Thyroid gland (tissue), 4 donors: ENCODE results near the gene CSNK1A1. TPM values are rescaled to one million over a fixed set of nuclear protein-coding genes. Genes with fewer than 3 reads are reported as not detected.

Source experiments
- DNase-seq, 2 donors: peaks; one replicate each; pipeline ENCODE4 v3.0.0-alpha.2; 2019
- H3K27ac ChIP-seq, 3 donors: fragments of 200-600 bp; sonication (generic); 1 replicate in 2 of 3; 2 replicates in 1 of 3; pipeline ENCODE4 v1.5.1; 2016 to 2019; ENCODE audit warnings: mild to moderate bottlenecking in 1 of 3, moderate library complexity in 1 of 3
- H3K27me3 ChIP-seq: fragments of 200-600 bp; sonication (generic); one replicate; pipeline ENCODE4 v1.5.1; 2019
- H3K36me3 ChIP-seq, 2 donors: fragments of 200-600 bp; sonication (generic); one replicate each; pipeline ENCODE4 v1.5.1; 2016 to 2019
- H3K4me1 ChIP-seq, 2 donors: fragments of 200-600 bp; sonication (generic); one replicate each; pipeline ENCODE4 v1.5.1; 2017 to 2019
- H3K4me3 ChIP-seq, 3 donors: fragments of 200-600 bp; sonication (generic); replicated peaks in 1 of 3; 1 replicate in 2 of 3; 2 replicates in 1 of 3; pipeline ENCODE4 v1.5.1; 2016; ENCODE audit warnings: mild to moderate bottlenecking in 1 of 3
- H3K9me3 ChIP-seq: fragments of 200-600 bp; sonication (generic); one replicate; pipeline ENCODE4 v1.5.1; 2017
- POLR2A ChIP-seq, 2 donors: fragments of 450-650 bp; IDR thresholded peaks; one replicate each; pipeline ENCODE4 v1.6.1; 2017; ENCODE audit warnings: antibody characterized with exemption in 2 of 2, mild to moderate bottlenecking in 2 of 2, moderate library complexity in 1 of 2
- WGBS, 2 donors: methylation state at CpG; one replicate each; pipeline ENCODE4 v1.1.5; 2017; 5-methylcytosine and 5-hydroxymethylcytosine counted together
- intact Hi-C: fragments of 100-400 bp; cut with DNase I; formaldehyde crosslinking; loops from one replicate; pipeline ENCODE4 v1.15.1; 2023
- total RNA-seq, 4 donors: library from RNA; depleted of rRNA; stranded (reverse); fragments of >200 nt; gene quantifications; one replicate each; pipeline ENCODE4 v1.2.3, GENCODE V29; 2016
- TF ChIP-seq, protein P1 (sequence below), 6 experiments: fragments of 200-600 bp in 3 of 6; fragments of 450-650 bp in 3 of 6; sonication (generic) in 3 of 6; IDR thresholded peaks; one replicate each; pipeline ENCODE4 v1.5.1; 2016 to 2019; ENCODE audit warnings: antibody characterized with exemption in 6 of 6, mild to moderate bottlenecking in 2 of 6, inconsistent platforms in 1 of 6, moderate library complexity in 1 of 6

Gene CSNK1A1
- total RNA-seq, 4 donors from 2014 or later: 183 to 262 (median 202) TPM

DNA sequence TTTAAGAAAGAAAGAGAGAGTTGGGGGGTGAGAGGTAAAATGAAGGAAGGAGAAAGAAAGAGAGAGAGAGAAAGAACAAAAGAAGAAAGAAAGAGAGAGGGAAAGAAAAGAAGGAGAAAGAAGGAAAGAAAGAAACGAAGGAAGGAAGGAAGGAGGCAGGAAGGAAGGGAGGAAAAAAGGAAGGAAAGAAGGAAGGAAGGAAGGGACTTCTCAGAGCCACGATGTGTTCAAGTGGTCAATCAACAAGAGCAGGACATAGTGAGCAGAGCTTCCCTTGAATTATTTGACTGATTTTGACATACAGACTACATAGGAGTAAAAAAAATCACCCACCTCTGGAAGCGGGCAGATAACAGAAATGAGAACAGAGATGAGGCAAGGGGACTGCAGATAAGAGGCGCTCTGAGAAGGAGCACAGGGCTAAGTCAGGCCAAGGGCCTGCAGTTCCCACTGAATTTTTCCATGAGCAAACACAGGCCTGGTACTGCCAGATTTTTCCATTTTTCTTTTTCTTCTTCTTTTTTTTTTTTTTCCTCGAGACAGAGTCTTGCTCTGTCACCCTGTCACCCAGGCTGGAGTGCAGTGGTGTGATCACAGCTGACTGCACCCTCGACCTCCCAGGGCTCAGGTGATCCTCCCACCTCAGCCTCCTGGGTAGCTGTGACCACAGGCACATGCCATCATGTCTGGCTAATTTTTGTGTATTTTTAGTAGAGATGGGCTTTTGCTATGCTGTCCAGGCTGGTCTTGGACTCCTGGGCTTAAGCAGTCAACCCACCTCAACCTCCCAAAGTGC lies 94.4 kb downstream of the CSNK1A1 start:
- Histone ChIP-seq H3K27ac (peak overlapping the region; percentile 1 to 63 (median 56)), H3K27me3 (no peaks in the 10 kb centered on the region), H3K36me3 (no peaks in the 10 kb centered on the region), H3K4me1 (peaks cover 0 to 27% of the 10 kb centered on the region in 2 donors), H3K4me3 (no peak overlapping the region), H3K9me3 (no peaks in the 10 kb centered on the region)
- TF ChIP-seq, protein P1, sequence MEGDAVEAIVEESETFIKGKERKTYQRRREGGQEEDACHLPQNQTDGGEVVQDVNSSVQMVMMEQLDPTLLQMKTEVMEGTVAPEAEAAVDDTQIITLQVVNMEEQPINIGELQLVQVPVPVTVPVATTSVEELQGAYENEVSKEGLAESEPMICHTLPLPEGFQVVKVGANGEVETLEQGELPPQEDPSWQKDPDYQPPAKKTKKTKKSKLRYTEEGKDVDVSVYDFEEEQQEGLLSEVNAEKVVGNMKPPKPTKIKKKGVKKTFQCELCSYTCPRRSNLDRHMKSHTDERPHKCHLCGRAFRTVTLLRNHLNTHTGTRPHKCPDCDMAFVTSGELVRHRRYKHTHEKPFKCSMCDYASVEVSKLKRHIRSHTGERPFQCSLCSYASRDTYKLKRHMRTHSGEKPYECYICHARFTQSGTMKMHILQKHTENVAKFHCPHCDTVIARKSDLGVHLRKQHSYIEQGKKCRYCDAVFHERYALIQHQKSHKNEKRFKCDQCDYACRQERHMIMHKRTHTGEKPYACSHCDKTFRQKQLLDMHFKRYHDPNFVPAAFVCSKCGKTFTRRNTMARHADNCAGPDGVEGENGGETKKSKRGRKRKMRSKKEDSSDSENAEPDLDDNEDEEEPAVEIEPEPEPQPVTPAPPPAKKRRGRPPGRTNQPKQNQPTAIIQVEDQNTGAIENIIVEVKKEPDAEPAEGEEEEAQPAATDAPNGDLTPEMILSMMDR (IDR thresholded peaks at IDR 0.05): no peak
- no peak for TF ChIP-seq POLR2A (IDR thresholded peaks at IDR 0.05)
- WGBS, 2 donors: 67 to 70% methylated on average over 6 of the region's 6 CpGs
- intact Hi-C loops: no loop called here
- no peak for DNase-seq

DNA sequence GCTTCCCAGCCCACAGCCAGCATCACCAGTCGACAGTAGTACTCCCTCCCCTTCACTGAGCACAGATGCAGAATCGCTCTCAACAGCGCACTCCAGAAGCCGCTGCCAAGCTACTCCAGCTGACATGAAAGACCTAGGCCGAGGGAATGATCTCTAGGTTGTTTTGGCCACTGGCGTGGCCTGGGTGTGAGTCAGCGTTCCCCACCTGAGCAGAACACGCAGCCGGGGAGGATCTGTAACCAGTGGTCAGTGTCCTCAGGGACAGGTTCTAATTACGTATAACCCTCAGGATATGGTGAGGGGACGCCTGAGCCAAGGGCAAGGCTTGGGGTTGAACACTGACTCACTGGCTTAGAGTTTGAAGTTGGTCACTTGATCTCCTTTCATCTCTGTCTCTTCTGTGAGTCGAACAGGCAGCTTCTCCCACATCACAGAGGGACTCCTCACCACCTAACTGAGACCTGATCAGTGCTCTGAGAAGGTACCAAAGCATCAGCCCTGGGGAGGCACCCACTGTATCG lies 95.3 kb downstream of the CSNK1A1 start:
- DNase-seq: peak; percentile 16 to 28

DNA sequence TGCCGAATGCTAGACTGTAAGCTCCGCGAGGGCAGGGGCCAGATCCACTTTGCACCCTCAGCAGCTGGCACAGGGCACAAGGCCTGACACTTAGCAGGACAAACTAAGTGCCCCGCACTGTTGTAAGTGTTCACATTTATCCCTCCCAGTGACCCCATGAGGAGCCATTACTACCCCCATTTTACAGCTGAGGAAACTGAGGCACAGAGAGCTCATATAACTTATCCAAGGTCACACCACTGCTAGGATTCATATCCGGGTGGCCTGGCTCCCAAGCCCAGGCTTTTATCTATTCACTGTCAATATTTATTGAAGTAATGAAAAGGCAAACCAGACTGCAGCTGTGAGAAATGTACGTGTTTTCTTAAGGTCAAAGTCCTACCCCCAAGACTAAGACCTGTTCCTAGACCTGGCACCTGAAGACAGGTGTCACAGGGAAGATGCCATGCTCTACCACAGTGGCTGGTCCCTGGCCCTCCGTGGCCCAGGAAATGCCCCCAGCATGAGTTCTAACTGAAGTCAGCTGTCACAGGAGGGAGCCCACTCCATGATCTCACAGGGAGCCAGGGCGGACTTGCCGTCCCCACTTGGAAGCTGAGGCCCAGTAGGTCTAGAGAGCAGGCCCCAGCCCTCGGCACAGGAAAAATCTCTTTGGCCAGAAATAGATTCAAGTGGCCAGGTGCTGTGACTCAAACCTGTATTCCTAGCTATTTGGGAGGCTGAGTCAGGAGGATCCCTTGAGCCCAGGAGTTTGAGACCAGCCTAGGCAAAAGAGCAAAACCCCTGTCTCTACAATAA lies 97.4 kb downstream of the CSNK1A1 start:
- Histone ChIP-seq H3K27me3 (no peaks in the 10 kb centered on the region), H3K4me1 (peaks cover 0 to 51% of the 10 kb centered on the region in 2 donors), H3K4me3 (no peak overlapping the region), H3K27ac (peak overlapping the region in 2 of 3 donors; percentile 40 to 74), H3K9me3 (no peaks in the 10 kb centered on the region), H3K36me3 (no peaks in the 10 kb centered on the region)
- intact Hi-C loops: no loop called here
- DNase-seq: no peak
- WGBS, 2 donors: 84 to 97% methylated on average over 9 to 10 of the region's 10 CpGs
- TF ChIP-seq, protein P1 (IDR thresholded peaks at IDR 0.05): no peak
- TF ChIP-seq POLR2A (IDR thresholded peaks at IDR 0.05): no peak

More for the DNA sequence above, 95.3 kb downstream of the CSNK1A1 start:
- peak overlapping the region in 2 of 3 donors; percentile 56 to 63 for H3K27ac ChIP-seq
- H3K27me3 ChIP-seq: no peaks in the 10 kb centered on the region
- TF ChIP-seq POLR2A (IDR thresholded peaks at IDR 0.05): no peak
- TF ChIP-seq, protein P1 (IDR thresholded peaks at IDR 0.05): no peak
- H3K9me3 ChIP-seq: no peaks in the 10 kb centered on the region
- H3K4me1 ChIP-seq: peaks cover 0 to 36% of the 10 kb centered on the region in 2 donors
- WGBS, 2 donors: 53 to 54% methylated on average over 11 to 13 of the region's 13 CpGs
- no peak overlapping the region for H3K4me3 ChIP-seq
- H3K36me3 ChIP-seq: no peaks in the 10 kb centered on the region
- intact Hi-C loops: no loop called here

DNA sequence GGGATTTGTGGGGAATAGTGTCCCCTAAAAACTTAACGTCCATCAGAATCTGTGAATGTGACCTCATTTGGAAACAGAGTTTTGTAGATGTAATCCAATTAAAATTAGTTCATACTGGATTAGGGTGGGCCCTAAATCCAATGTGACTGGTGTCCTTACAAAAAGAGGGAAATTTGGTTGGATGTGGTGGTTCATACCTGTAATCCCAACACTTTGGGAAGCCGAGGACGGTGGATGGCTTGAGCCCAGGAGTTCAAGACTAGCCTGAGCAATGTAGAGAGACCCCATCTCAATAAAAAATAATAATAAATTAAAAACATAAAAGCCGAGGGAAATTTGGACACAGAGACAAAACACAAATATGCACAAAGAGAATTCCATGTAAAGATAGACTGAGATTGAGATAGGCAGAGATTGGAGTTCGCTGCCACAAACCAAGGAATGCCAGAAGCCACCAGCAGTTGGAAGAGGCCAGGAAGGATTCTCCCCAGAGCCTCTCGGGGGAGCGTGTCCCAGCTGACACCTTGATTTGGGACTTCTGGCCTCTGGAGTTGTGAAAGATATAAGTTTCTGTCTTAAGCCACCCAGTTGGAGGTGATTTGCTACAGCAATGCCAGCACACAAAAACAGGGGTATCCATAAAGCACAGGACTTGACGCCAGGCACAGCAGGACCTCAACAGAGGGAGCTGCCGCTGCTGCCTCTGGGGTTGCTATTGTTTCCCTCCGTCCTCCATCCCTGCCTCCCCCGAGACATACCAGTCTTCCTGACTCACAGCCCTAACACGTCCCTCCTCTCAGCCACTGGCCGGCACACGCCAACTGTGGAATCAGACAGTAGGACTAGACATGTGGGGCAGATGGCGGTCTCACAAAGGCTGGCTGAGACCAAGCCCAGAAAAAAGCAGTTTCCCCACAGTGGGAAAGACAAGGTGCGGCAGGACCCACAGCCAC lies 98.3 kb downstream of the CSNK1A1 start:
- Histone ChIP-seq H3K4me3 (no peak overlapping the region), H3K27ac (peak overlapping the region; percentile 52 to 74 (median 70)), H3K27me3 (no peaks in the 10 kb centered on the region), H3K4me1 (peaks cover 0 to 51% of the 10 kb centered on the region in 2 donors), H3K9me3 (no peaks in the 10 kb centered on the region), H3K36me3 (no peaks in the 10 kb centered on the region)
- 85 to 94% methylated on average over 11 to 16 of the region's 16 CpGs for WGBS, 2 donors
- TF ChIP-seq POLR2A (IDR thresholded peaks at IDR 0.05): no peak
- TF ChIP-seq, protein P1 (IDR thresholded peaks at IDR 0.05): no peak
- intact Hi-C loops: no loop called here
- no peak for DNase-seq
